ENCODE data around the gene MFSD1.

MFSD1 gene

DNA sequence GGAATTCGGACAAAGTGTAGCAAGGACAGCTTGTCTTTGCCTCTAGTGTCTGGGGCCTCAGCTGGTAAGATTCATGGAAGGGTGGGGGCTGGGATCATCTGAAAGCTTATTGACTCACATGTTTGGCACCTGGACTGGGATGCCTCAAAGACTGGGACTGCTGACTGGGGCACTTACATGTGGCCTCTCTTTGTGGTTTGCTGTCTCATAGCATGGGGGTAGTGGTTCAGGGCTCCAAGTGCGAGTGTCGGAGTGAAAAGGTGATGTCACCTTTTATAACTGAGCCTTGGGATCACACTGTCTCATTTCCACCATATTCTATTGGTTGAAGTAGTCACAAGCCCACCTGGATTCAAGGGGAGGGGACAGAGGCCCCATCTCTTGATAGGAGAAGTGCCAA, 6.8 kb downstream of the MFSD1 start:
- in situ Hi-C loops (cut with MboI; ENCODE audit: low sequenced_read_pairs): no loop called here

- in situ Hi-C loops (cut with MboI; ENCODE audit: low sequenced_read_pairs): no loop called here
These were observed 7.8 kb downstream of the MFSD1 start for GRCh38 chr3:158809642-158810041.

GRCh38 chr3:158810823-158811724, 9.2 kb downstream of the MFSD1 start:
- in situ Hi-C loops (cut with MboI; ENCODE audit: low sequenced_read_pairs): no loop called here

DNA sequence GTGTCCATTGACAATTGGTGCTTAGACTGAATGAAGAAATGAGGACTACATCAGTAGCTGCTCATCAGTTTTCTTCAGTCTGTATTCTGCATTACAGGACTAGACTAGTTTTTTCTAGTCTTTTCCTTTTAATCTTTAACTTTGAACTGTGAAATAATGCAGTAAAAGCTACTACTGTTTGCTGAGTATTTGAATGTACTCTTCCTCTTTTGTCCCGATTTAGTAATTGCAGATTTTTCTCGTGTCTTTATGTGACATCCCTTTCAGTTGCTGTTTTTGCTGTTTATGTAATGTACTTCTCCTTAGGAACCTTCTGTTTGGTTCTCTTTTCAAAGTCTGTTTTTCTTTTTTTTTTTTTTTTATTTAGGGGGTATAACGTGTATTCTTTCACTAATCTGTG, 17.4 kb downstream of the MFSD1 start:
- in situ Hi-C loops (cut with MboI; ENCODE audit: low sequenced_read_pairs): no loop called here

- in situ Hi-C loops (cut with MboI; ENCODE audit: low sequenced_read_pairs): no loop called here
These were observed 18.7 kb downstream of the MFSD1 start for GRCh38 chr3:158820521-158820920.

DNA sequence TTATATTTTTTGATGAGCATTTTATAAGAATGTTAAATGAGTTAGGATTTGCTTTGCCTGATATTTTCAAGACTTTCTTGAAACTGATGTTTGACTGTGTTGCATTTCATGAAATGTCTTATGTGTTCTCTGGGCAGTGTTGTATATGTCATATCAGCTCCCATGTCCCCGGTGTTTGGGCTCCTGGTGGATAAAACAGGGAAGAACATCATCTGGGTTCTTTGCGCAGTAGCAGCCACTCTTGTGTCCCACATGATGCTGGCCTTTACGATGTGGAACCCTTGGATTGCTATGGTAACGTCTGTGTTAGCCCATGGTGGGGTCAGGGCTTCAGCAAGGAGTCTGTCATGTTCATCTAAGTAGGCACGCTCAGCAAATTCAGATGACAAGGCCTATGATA, 20.0 kb downstream of the MFSD1 start:
- in situ Hi-C loops (cut with MboI; ENCODE audit: low sequenced_read_pairs): no loop called here

- in situ Hi-C loops (cut with MboI; ENCODE audit: low sequenced_read_pairs): no loop called here
These were observed 21.6 kb downstream of the MFSD1 start for GRCh38 chr3:158823426-158823825.

DNA sequence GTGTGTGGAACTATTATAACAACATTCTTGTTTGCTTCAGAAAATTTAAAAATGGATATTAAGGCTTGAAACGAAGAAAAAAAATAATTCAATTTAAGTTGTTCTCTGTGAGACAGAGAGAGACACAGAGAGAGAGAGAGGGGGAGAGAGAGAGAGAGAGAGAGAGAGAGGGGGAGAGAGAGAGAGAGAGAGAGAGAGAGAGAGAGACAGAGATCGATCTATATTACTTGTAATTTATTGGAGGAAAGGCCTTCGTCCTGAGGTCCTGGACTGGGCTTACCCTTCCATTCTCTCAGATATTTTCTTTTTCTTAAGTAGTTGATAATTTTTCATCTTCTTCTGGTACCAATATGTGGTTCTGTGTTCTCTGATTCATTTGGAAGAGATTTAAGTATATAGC, 25.9 kb downstream of the MFSD1 start:
- in situ Hi-C loops (cut with MboI; ENCODE audit: low sequenced_read_pairs): no loop called here

DNA sequence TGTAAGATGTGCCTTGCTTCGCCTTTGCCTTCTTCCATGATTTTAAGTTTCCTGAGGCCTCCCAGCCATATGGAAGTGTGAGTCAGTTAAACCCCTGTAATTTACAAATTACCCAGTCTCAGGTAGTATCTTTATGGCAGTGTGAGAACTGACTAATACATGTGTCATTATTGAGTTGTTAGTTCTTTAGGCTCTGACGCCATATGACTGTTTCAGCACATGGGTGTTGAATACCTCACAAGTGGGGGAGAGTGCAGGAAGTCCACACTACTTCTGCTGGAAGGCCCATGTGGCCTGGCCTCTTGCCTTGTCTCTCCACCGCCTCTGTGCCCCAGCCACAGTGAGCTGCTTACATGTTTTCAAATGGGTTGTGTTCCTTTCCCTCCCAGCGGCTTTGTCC, 28.5 kb downstream of the MFSD1 start:
- in situ Hi-C loops (cut with MboI; ENCODE audit: low sequenced_read_pairs): no loop called here

DNA sequence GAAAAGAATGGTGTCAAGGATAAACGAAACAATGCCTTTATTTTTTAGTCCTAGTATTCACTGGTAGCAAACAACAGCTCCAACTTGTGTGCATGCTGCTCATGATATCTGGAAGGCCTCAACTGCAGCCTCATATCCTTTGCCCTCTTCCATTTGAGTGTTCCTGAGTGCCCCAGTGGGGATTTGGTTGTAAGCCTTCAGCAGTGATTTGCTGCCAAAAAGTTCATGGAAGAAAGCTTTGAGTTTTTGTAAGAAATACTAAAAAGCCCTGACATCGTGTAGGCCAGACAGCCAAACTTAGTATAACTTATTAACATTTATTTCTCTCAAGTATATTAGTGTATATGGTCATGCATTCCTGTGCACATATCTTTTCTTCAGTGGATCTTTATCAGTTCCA, 30.0 kb downstream of the MFSD1 start:
- in situ Hi-C loops (cut with MboI; ENCODE audit: low sequenced_read_pairs): no loop called here

DNA sequence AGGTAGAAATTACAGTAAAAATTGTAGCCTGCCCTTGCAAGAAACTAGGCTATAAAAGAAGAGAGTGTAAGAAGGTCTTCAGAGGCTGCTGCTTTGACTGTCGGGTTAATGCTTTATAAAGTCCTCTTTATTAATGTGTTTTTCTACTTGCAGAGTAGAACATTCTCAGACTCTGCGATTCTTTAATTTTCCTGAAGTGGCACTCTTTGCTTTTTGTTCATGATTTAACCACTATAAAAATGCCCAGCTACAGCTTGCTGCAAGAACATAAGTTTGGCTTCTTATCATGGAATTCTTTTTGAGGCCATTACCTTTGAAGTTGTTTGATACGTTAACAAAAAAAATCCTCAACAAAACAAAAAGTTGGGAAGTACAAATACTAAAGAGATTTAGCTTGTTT, 33.8 kb downstream of the MFSD1 start:
- in situ Hi-C loops (cut with MboI; ENCODE audit: low sequenced_read_pairs): no loop called here

GRCh38 chr3:158836312-158836711, 34.5 kb downstream of the MFSD1 start:
- in situ Hi-C loops (cut with MboI; ENCODE audit: low sequenced_read_pairs): no loop called here

DNA sequence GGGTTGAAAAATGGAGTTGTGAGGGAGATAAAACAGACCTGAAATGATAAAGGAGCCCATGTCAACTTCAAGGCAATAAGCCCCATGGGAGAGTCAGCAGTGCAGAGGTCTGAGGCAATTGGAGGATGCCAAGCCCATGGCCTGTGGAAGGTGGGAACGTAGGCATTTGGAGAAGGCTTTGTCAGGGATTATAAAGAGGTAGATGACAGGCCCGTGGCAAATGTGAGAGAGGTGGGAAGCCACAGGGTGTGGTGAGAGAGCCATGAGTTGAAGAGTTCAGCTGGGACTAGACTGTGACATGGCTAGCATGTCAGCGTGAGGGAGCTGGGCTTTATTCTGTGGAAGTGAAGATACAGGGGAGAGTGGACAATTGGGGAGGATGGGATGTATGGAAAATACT, 35.4 kb downstream of the MFSD1 start:
- in situ Hi-C loops (cut with MboI; ENCODE audit: low sequenced_read_pairs): no loop called here

DNA sequence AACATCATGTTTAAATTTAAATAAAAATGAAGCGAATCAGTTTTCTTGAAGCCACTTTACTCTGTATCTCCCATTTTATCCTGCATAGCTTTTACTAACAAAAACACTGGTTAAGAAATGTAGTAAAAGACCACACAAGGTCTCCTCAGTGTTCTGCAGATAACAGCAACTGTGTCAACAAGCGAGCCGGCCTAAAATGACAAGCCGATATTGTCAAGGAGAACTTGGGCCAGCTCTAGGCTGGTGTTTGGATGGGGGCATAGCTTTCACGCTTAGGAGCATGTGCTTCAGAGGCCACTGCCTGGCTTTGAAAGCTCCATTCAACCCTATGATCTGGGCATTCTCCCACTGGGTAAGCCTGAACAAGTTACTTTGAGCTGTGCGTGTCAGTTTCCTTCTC, 38.1 kb downstream of the MFSD1 start:
- in situ Hi-C loops (cut with MboI; ENCODE audit: low sequenced_read_pairs): no loop called here

- in situ Hi-C loops (cut with MboI; ENCODE audit: low sequenced_read_pairs): no loop called here
These were observed 39.5 kb downstream of the MFSD1 start for GRCh38 chr3:158841387-158841786.

DNA sequence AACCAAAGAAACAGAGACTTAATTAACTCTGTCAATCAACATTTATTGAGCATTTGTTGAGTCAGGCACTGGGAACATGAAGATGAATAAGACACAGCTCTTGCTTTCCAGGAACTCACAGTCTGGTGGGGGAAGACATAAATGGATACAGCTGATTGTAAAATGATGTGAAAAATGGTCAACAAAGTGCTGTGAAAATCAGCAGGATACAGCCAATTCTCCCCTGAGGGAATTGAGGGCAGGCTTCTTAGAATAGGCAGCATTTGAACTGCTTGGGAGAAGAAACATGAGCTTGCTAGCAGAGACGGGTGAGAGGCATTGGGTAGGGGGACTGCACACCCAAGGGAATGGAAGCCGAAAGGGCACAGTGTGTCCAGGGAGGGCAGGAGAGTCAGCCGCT, 41.1 kb downstream of the MFSD1 start:
- in situ Hi-C loops (cut with MboI; ENCODE audit: low sequenced_read_pairs): no loop called here

GRCh38 chr3:158845765-158846350, 44.0 kb downstream of the MFSD1 start:
- in situ Hi-C loops (cut with MboI; ENCODE audit: low sequenced_read_pairs): no loop called here

GRCh38 chr3:158846803-158847451, 45.1 kb downstream of the MFSD1 start:
- in situ Hi-C loops (cut with MboI; ENCODE audit: low sequenced_read_pairs): no loop called here

DNA sequence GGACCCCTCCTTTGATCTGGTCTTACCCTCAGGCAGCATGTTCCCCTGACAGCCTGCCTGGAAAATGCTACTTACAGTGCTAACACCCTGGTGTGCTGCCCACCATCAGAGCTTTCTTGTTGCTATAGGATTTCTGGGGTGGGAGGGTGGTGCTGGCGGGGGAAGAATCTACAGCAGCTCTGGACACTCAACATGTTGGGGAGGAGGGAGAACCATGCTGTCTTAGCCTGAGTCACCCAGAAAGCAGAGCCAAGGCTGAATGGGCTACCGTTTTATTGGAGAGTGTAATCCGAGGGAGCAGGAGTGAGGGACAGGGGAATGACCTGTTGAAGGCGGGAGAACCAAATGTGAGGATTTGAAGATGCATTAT, 45.6 kb downstream of the MFSD1 start:
- in situ Hi-C loops (cut with MboI; ENCODE audit: low sequenced_read_pairs): no loop called here

GRCh38 chr3:158847885-158848284, 46.0 kb downstream of the MFSD1 start:
- in situ Hi-C loops (cut with MboI; ENCODE audit: low sequenced_read_pairs): no loop called here

GRCh38 chr3:158849757-158850156, 47.9 kb downstream of the MFSD1 start:
- in situ Hi-C loops (cut with MboI; ENCODE audit: low sequenced_read_pairs): no loop called here

- in situ Hi-C loops (cut with MboI; ENCODE audit: low sequenced_read_pairs): no loop called here
These were observed 57.5 kb downstream of the MFSD1 start for GRCh38 chr3:158859362-158859761.
